ENCODE data around the gene CER1.

DNA sequence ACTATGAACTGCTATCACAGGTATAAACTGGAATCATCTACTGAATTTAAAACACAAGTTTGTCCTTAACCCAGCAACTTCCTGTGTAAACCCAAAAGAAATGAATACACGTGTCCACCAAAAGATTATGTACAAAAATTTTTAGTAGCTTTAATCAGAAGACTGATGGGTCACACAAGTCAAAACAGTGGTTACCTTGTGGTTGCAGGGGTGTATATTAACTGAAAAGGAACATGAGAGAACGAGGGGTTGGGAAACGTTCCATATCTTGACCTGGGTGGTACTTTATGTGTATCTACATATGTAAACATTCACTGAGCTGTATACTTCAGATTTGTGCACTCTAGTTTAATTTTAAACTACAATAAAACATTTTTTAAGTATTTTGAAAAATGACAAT is 47.9 kb downstream of the CER1 start:
- TF ChIP-seq, protein P1, sequence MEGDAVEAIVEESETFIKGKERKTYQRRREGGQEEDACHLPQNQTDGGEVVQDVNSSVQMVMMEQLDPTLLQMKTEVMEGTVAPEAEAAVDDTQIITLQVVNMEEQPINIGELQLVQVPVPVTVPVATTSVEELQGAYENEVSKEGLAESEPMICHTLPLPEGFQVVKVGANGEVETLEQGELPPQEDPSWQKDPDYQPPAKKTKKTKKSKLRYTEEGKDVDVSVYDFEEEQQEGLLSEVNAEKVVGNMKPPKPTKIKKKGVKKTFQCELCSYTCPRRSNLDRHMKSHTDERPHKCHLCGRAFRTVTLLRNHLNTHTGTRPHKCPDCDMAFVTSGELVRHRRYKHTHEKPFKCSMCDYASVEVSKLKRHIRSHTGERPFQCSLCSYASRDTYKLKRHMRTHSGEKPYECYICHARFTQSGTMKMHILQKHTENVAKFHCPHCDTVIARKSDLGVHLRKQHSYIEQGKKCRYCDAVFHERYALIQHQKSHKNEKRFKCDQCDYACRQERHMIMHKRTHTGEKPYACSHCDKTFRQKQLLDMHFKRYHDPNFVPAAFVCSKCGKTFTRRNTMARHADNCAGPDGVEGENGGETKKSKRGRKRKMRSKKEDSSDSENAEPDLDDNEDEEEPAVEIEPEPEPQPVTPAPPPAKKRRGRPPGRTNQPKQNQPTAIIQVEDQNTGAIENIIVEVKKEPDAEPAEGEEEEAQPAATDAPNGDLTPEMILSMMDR (IDR thresholded peaks at IDR 0.05) = no peak
- TF ChIP-seq RFX5 (IDR thresholded peaks at IDR 0.05; ENCODE audit: low read length) = no peak
- no peak for TF ChIP-seq RAD21 (IDR thresholded peaks at IDR 0.05; ENCODE audit: low read length)
- TF ChIP-seq EP300 (IDR thresholded peaks at IDR 0.05; ENCODE audit: borderline replicate concordance in 1 of 2, low read depth in 1 of 2, low read length in 1 of 2) = no peak

All from SK-N-SH (cell line).